ENCODE measurements around the gene TYSND1.

The TYSND1 gene

DNA sequence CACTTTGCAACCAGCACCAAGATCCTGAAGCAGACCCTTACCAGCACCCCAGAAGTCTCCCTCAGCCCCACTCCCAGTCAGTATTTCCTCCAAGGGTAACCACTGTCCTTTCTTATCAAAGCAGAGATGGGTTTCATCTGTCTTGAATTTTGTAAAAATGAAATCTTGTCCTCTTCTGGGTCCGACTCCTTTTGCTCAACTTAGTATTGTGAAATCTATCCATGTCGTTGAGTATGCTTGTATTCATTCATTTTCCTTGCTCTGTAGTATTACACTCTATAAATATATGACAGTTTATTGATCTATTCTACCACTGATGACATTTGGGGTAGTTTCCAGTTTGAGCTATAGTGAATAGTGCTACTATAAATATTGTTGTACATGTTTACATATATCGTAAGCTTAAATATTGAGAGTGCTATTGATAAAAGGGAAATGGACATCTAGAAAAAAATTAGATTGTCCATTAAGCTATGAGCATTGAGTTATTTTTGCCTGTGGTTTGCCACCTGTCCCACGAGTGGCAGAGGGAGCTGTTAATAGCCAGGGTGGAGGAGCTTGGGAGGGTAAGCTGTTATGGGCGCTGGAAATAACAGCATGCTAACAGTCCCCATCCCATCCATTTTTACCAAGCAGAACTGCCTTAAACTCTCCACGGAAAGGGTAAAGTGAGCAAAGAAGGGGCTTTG lies 50.3 kb downstream of the TYSND1 start:
- no peak overlapping the region for H3K4me3 ChIP-seq (ENCODE audit: low read length)
- TF ChIP-seq ZNF274 (IDR thresholded peaks at IDR 0.05; ENCODE audit: low read depth, low read length), result no peak

DNA sequence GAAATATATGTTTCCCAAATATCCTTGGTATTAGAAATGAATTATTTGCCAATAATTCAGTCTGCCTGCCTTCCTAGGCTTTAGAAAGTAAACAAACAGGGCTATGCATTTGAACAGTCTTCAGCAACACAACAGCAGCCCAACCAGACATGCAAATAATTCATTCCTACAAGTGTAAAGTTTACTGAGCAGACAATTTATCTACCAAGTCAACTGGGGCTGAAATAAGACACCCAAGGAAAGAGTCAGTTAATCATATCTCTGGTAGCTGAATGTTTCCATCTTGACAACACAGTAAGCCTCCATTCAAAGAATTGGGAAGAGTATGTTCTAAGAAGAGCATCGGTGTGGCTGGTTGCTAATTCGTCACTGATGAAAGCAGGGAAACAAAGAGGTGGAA lies 52.2 kb downstream of the TYSND1 start:
- H3K4me3 ChIP-seq (ENCODE audit: low read length), result no peak overlapping the region
- TF ChIP-seq ZNF274 (IDR thresholded peaks at IDR 0.05; ENCODE audit: low read depth, low read length), result no peak

DNA sequence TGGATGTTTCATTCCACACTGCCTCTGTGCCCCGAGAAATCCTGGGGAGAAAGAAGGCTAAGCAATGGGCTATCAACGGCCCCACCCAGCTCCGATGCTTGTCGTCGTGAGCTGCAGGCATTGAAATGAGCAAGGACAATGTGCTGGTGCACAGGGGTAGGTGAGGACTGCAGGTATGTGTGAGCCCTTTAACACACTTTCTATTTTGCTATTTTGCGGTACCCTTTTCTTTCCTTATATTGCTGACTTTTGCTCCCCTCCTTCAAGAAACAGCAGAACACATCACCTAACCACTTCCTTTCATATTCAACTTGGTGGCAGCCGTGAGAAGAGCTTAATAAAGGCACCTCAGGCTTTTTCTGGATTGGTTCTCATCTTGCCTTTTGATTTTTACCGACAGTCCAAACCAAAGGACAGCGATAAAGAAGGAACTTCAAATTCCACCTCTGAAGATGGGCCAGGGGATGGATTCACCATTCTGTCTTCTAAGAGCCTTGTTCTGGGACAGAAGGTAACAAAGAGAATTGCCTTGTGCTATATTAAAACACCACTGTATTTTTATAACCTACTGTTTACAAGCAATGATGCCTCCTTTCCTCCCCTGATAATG lies 53.1 kb downstream of the TYSND1 start:
- H3K4me3 ChIP-seq (ENCODE audit: low read length), result no peak overlapping the region
- TF ChIP-seq ZNF274 (IDR thresholded peaks at IDR 0.05; ENCODE audit: low read depth, low read length), result no peak

GRCh38 chr10:70092389-70092718 lies 54.1 kb downstream of the TYSND1 start:
- TF ChIP-seq ZNF274 (IDR thresholded peaks at IDR 0.05; ENCODE audit: low read depth, low read length), result no peak
- no peak overlapping the region for H3K4me3 ChIP-seq (ENCODE audit: low read length)

DNA sequence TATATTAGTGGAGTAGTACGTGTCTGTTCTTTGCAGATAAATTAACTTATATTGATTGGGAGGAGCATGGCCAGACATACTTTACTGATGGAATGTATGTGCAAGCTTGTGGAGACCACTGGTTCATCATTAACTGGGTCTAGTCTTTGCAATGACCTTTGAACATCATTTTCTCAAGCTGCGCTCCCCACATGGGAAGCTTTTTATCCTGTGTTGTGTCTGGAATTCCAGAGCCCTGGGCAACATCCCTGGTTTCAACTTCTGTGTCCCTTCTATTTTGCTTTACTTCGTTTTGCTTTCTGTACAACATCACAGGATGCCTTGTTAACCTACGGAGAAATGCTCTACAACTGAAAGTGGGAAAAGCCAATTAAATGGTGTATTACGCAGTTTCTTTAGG lies 55.5 kb downstream of the TYSND1 start:
- H3K4me3 ChIP-seq (ENCODE audit: low read length), result no peak overlapping the region
- TF ChIP-seq ZNF274 (IDR thresholded peaks at IDR 0.05; ENCODE audit: low read depth, low read length), result no peak

GRCh38 chr10:70090013-70090412 lies 56.5 kb downstream of the TYSND1 start:
- TF ChIP-seq ZNF274 (IDR thresholded peaks at IDR 0.05; ENCODE audit: low read depth, low read length), result no peak

DNA sequence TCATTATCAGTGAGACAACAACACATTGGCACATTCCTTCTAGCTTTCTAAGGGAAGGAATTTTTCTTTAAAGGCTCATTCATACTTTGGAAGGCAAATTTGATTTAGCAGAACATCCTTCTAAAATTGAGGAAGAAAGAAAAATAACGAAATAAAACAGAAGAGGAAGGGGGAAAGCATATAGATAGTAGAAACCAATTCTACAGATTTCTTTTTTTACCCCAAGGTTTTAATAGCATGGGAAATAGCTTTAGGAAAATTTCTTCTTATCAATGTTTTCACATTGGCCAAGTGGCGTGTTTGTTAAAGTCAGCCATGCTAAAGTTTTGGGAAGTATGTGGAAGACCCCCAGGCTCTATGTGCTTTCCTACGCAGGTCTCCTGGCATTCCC lies 58.2 kb downstream of the TYSND1 start:
- no peak overlapping the region for H3K4me3 ChIP-seq (ENCODE audit: low read length)
- no peak for TF ChIP-seq ZNF274 (IDR thresholded peaks at IDR 0.05; ENCODE audit: low read depth, low read length)

More at GRCh38 chr10:70090013-70090412, 56.5 kb downstream of the TYSND1 start:
- no peak overlapping the region for H3K4me3 ChIP-seq (ENCODE audit: low read length)

Data from GM08714 (cell line).